ENCODE data around the gene SLC29A2.
"Not testable (repeated sequence)": the region's sequence is repeated elsewhere in the genome, so short reads cannot be mapped to it uniquely, and the experiment has no call there.

The SLC29A2 gene

GRCh38 chr11:66373690-66374287 is 2.2 kb upstream of the SLC29A2 start:
- H3K4me1 ChIP-seq (ENCODE audit: control insufficient read depth, insufficient read depth, low read length): peaks cover 20% of the 10 kb centered on the region
- not testable (repeated sequence) for H3K9me3 ChIP-seq (ENCODE audit: control insufficient read depth, insufficient read depth, low read depth, low read length); H3K36me3 ChIP-seq (ENCODE audit: control insufficient read depth, insufficient read depth, low read length); H3K27me3 ChIP-seq (ENCODE audit: control insufficient read depth, insufficient read depth, low read length); H3K9ac ChIP-seq (ENCODE audit: low read length); H3K4me3 ChIP-seq (ENCODE audit: low read depth, low read length); H3K27ac ChIP-seq (ENCODE audit: low read depth, low read length)

- Histone ChIP-seq H3K27ac (ENCODE audit: low read depth, low read length) (no peak overlapping the region), H3K9me3 (ENCODE audit: control insufficient read depth, insufficient read depth, low read depth, low read length) (no peaks in the 10 kb centered on the region), H3K4me1 (ENCODE audit: control insufficient read depth, insufficient read depth, low read length) (peaks cover 20% of the 10 kb centered on the region), H3K9ac (ENCODE audit: low read length) (no peak overlapping the region), H3K4me3 (ENCODE audit: low read depth, low read length) (no peak overlapping the region), H3K36me3 (ENCODE audit: control insufficient read depth, insufficient read depth, low read length) (peaks cover 12% of the 10 kb centered on the region), H3K27me3 (ENCODE audit: control insufficient read depth, insufficient read depth, low read length) (no peaks in the 10 kb centered on the region)
These were observed 1.7 kb upstream of the SLC29A2 start for GRCh38 chr11:66373265-66373664.

- Histone ChIP-seq H3K4me3 (ENCODE audit: low read depth, low read length) (peak overlapping the region; percentile 62), H3K27me3 (ENCODE audit: control insufficient read depth, insufficient read depth, low read length) (no peaks in the 10 kb centered on the region), H3K9me3 (ENCODE audit: control insufficient read depth, insufficient read depth, low read depth, low read length) (no peaks in the 10 kb centered on the region), H3K4me1 (ENCODE audit: control insufficient read depth, insufficient read depth, low read length) (peaks cover 20% of the 10 kb centered on the region), H3K9ac (ENCODE audit: low read length) (peak overlapping the region; percentile 65), H3K36me3 (ENCODE audit: control insufficient read depth, insufficient read depth, low read length) (peaks cover 47% of the 10 kb centered on the region), H3K27ac (ENCODE audit: low read depth, low read length) (no peak overlapping the region)
These were observed 2.3 kb downstream of the SLC29A2 start for GRCh38 chr11:66369073-66369894.

- H3K36me3 ChIP-seq (ENCODE audit: control insufficient read depth, insufficient read depth, low read length): peaks cover 55% of the 10 kb centered on the region
- no peaks in the 10 kb centered on the region for H3K9me3 ChIP-seq (ENCODE audit: control insufficient read depth, insufficient read depth, low read depth, low read length)
- H3K9ac ChIP-seq (ENCODE audit: low read length): no peak overlapping the region
- H3K4me1 ChIP-seq (ENCODE audit: control insufficient read depth, insufficient read depth, low read length): peaks cover 20% of the 10 kb centered on the region
- H3K27ac ChIP-seq (ENCODE audit: low read depth, low read length): no peak overlapping the region
- no peaks in the 10 kb centered on the region for H3K27me3 ChIP-seq (ENCODE audit: control insufficient read depth, insufficient read depth, low read length)
- no peak overlapping the region for H3K4me3 ChIP-seq (ENCODE audit: low read depth, low read length)
These were observed 3.1 kb downstream of the SLC29A2 start for GRCh38 chr11:66368484-66368883.

- Histone ChIP-seq H3K4me3 (ENCODE audit: low read depth, low read length) (no peak overlapping the region), H3K27me3 (ENCODE audit: control insufficient read depth, insufficient read depth, low read length) (no peaks in the 10 kb centered on the region), H3K4me1 (ENCODE audit: control insufficient read depth, insufficient read depth, low read length) (peaks cover 13% of the 10 kb centered on the region), H3K36me3 (ENCODE audit: control insufficient read depth, insufficient read depth, low read length) (peaks cover 62% of the 10 kb centered on the region), H3K9me3 (ENCODE audit: control insufficient read depth, insufficient read depth, low read depth, low read length) (no peaks in the 10 kb centered on the region), H3K27ac (ENCODE audit: low read depth, low read length) (no peak overlapping the region), H3K9ac (ENCODE audit: low read length) (no peak overlapping the region)
These were observed 3.8 kb downstream of the SLC29A2 start for GRCh38 chr11:66367561-66368312.

- no peak overlapping the region for H3K4me3 ChIP-seq (ENCODE audit: low read depth, low read length)
These were observed 4.6 kb downstream of the SLC29A2 start for GRCh38 chr11:66366844-66367477.

GRCh38 chr11:66365711-66366619 is 5.6 kb downstream of the SLC29A2 start:
- Histone ChIP-seq H3K4me1 (ENCODE audit: control insufficient read depth, insufficient read depth, low read length) (peaks cover 11% of the 10 kb centered on the region), H3K36me3 (ENCODE audit: control insufficient read depth, insufficient read depth, low read length) (peaks cover 76% of the 10 kb centered on the region), H3K9me3 (ENCODE audit: control insufficient read depth, insufficient read depth, low read depth, low read length) (no peaks in the 10 kb centered on the region), H3K9ac (ENCODE audit: low read length) (no peak overlapping the region), H3K4me3 (ENCODE audit: low read depth, low read length) (no peak overlapping the region), H3K27ac (ENCODE audit: low read depth, low read length) (no peak overlapping the region), H3K27me3 (ENCODE audit: control insufficient read depth, insufficient read depth, low read length) (no peaks in the 10 kb centered on the region)

More at GRCh38 chr11:66366844-66367477, 4.6 kb downstream of the SLC29A2 start:
- Histone ChIP-seq H3K27me3 (ENCODE audit: control insufficient read depth, insufficient read depth, low read length) (no peaks in the 10 kb centered on the region), H3K36me3 (ENCODE audit: control insufficient read depth, insufficient read depth, low read length) (peaks cover 70% of the 10 kb centered on the region), H3K4me1 (ENCODE audit: control insufficient read depth, insufficient read depth, low read length) (peaks cover 11% of the 10 kb centered on the region), H3K9me3 (ENCODE audit: control insufficient read depth, insufficient read depth, low read depth, low read length) (no peaks in the 10 kb centered on the region), H3K27ac (ENCODE audit: low read depth, low read length) (no peak overlapping the region), H3K9ac (ENCODE audit: low read length) (no peak overlapping the region)

- H3K36me3 ChIP-seq (ENCODE audit: control insufficient read depth, insufficient read depth, low read length): peaks cover 76% of the 10 kb centered on the region
- peaks cover 10% of the 10 kb centered on the region for H3K4me1 ChIP-seq (ENCODE audit: control insufficient read depth, insufficient read depth, low read length)
- no peak overlapping the region for H3K4me3 ChIP-seq (ENCODE audit: low read depth, low read length)
- no peaks in the 10 kb centered on the region for H3K9me3 ChIP-seq (ENCODE audit: control insufficient read depth, insufficient read depth, low read depth, low read length)
- no peaks in the 10 kb centered on the region for H3K27me3 ChIP-seq (ENCODE audit: control insufficient read depth, insufficient read depth, low read length)
- no peak overlapping the region for H3K27ac ChIP-seq (ENCODE audit: low read depth, low read length)
- H3K9ac ChIP-seq (ENCODE audit: low read length): no peak overlapping the region
These were observed 6.4 kb downstream of the SLC29A2 start for GRCh38 chr11:66365166-66365565.

GRCh38 chr11:66363805-66364535 is 7.6 kb downstream of the SLC29A2 start:
- Histone ChIP-seq H3K27ac (ENCODE audit: low read depth, low read length) (no peak overlapping the region), H3K4me1 (ENCODE audit: control insufficient read depth, insufficient read depth, low read length) (peaks cover 2% of the 10 kb centered on the region; the same call in 1 of the 2 replicates), H3K9ac (ENCODE audit: low read length) (no peak overlapping the region), H3K9me3 (ENCODE audit: control insufficient read depth, insufficient read depth, low read depth, low read length) (no peaks in the 10 kb centered on the region), H3K4me3 (ENCODE audit: low read depth, low read length) (no peak overlapping the region), H3K36me3 (ENCODE audit: control insufficient read depth, insufficient read depth, low read length) (peaks cover 72% of the 10 kb centered on the region), H3K27me3 (ENCODE audit: control insufficient read depth, insufficient read depth, low read length) (no peaks in the 10 kb centered on the region)
